Right cardiac atrium (tissue), 5 donors: ENCODE results near the gene SERINC5. TPM values are rescaled to one million over a fixed set of nuclear protein-coding genes. Genes with fewer than 3 reads are reported as not detected.

Source experiments
- ATAC-seq, 2 donors: fragments of 200-7000 bp; cut with Tn5 transposase; one replicate each; pipeline versions ENCODE4 v1.8.0 to v1.9.1; 2020; ENCODE audit warnings: moderate library complexity in 2 of 2, mild to moderate bottlenecking in 1 of 2
- DNase-seq, 3 donors: peaks; one replicate each; pipeline ENCODE4 v3.0.0-alpha.2; 2020
- H3K27ac ChIP-seq: one replicate; pipeline ENCODE4 v1.5.1; 2013; ENCODE audit warnings: mild to moderate bottlenecking, low read length, control low read depth, moderate library complexity
- H3K27me3 ChIP-seq: one replicate; pipeline ENCODE4 v1.6.1; 2013; ENCODE audit not compliant: control insufficient read depth, insufficient read depth
- H3K4me1 ChIP-seq: one replicate; pipeline ENCODE4 v1.6.1; 2013; ENCODE audit warnings: low read length; ENCODE audit not compliant: control insufficient read depth, insufficient read depth
- H3K4me3 ChIP-seq: one replicate; pipeline ENCODE4 v1.5.1; 2013; ENCODE audit warnings: low read length, control low read depth
- H3K9me3 ChIP-seq: one replicate; pipeline ENCODE4 v1.6.1; 2013; ENCODE audit warnings: low read length; ENCODE audit not compliant: control insufficient read depth
- WGBS: extraction: QIAGEN DNeasy Blood & Tissue Kit; methylation state at CpG from one replicate; pipeline ENCODE4 v1.1.7; 2013; 5-methylcytosine and 5-hydroxymethylcytosine counted together
- intact Hi-C, 4 donors: fragments of 100-400 bp; cut with DNase I; formaldehyde crosslinking; loops; one replicate each; pipeline versions ENCODE4 v1.11.0 to v1.14.0; 2022 to 2023
- polyA plus RNA-seq: library from polyadenylated mRNA; stranded (reverse); fragments of 200-250 nt; gene quantifications from one replicate; pipeline ENCODE4 v1.2.3, GENCODE V29; 2013
- total RNA-seq, 4 donors: library from RNA; stranded (reverse); fragmentation: NEBNext Ultra II Directional; extraction: Animal tissue kit (Norgen Biotek cat#: 25700); gene quantifications; one replicate each; pipeline ENCODE4 v1.2.1, GENCODE V29; 2021
- donor health status: healthy with polysubstance abuse.
- donor health status: DM: no; HTN: yes; CAD: no.
- donor health status: DM: no; HTN: no; CAD: no.
- donor health status: DM: no; HTN: yes; CAD: no; lungs with severe emphysema.
- donor health status: DM: yes; HTN: yes; CAD: no.

SERINC5 gene
- total and polyA plus RNA-seq, 5 donors = 3.5 to 13.4 (median 11.6) TPM

DNA sequence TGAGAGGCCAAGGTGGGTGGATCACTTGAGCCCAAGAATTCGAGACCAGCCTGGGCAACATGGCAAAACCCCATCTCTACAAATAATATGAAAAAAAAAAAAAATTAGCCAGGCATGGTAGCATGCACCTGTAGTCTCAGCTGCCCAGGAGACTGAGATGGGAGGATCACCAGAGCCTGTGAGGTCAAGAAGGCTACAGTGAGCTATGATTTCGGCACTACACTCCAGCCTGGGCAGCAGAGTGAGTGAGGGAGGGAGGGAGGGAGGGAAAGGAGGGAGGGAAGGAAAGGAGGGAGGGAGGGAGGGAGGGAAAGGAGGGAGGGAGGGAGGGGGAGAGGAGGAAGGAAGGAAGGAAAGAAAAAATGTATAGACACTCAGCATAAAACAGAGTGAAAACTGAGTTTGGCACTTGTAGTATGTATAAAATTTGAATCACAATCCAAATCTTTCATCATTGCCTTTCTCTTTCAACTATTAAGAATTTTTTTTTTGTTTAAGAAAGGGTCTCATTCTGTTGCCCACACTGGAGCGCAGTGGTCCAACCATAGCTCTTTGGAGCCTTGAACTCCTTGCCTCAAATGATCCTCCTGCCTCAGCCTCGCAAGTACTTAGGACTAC is 27.8 kb downstream of the SERINC5 start:
- intact Hi-C loops = no loop called here
- Histone ChIP-seq H3K4me3 (no peak overlapping the region), H3K27me3 (no peaks in the 10 kb centered on the region), H3K9me3 (no peaks in the 10 kb centered on the region), H3K4me1 (peaks cover 3% of the 10 kb centered on the region), H3K27ac (no peak overlapping the region)
- WGBS = 89% methylated on average over 4 of the region's 4 CpGs
- DNase-seq (no peak), ATAC-seq (no peak)

DNA sequence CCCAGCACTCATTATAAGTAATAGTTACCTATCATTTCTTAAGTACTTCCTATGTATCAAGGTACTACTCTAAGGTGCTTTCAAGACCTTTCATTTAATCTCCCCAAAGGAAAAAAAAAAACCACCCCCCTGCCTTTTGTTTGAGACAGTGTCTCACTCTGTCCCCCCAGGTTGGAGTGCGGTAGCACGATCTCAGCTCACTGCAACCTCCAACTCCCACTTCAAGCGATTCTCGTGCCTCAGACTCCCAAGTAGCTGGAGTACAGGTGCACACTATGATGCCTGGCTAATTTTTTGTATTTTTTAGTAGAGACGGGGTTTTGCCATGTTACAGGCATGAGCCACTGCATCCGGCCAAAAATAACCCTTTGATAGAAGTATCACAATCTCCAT is 29.9 kb downstream of the SERINC5 start:
- WGBS = 86% methylated on average over 6 of the region's 6 CpGs
- H3K27ac ChIP-seq = no peak overlapping the region
- no peaks in the 10 kb centered on the region for H3K9me3 ChIP-seq
- no peak for ATAC-seq
- no peak for DNase-seq
- H3K27me3 ChIP-seq = no peaks in the 10 kb centered on the region
- H3K4me3 ChIP-seq = no peak overlapping the region
- peaks cover 3% of the 10 kb centered on the region for H3K4me1 ChIP-seq
- intact Hi-C loops = no loop called here

DNA sequence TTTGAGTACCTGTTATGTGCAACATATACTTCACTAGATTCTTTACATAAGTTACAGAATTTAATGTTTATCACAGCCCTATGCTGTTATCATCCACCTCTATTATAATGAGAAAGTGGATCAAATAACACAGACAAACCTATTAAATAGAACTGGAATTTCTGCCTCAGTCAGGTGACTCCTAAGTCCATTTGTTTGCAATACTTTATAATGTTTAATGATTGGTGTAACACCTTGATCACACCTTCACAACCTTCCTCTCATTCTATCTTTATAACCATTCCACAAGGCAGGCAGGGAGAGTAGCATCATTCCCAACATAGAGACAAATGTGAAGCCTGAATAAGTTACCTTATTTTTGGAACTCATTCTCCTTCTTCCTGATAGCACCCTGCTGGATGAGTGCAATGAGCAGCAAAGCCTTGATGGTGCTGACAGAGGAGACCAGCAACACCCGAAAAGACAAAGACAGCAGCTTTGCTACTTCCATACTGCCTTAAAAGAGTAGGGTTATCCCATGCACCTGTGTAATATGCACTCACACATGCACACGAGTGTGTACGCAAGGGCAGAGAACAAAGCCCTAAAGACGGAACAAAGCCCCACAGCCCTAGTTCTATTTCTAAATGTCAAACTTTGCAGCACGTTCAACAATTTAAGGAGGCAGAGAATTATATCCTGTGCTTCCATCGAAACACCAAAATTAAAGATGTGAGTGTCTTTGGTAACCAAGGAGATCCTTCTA is 30.5 kb downstream of the SERINC5 start:
- Histone ChIP-seq H3K27ac (no peak overlapping the region), H3K4me3 (no peak overlapping the region), H3K9me3 (no peaks in the 10 kb centered on the region), H3K4me1 (peaks cover 3% of the 10 kb centered on the region), H3K27me3 (no peaks in the 10 kb centered on the region)
- intact Hi-C loops = no loop called here
- WGBS = 81% methylated on average over 6 of the region's 6 CpGs
- no peak for ATAC-seq
- DNase-seq = no peak

DNA sequence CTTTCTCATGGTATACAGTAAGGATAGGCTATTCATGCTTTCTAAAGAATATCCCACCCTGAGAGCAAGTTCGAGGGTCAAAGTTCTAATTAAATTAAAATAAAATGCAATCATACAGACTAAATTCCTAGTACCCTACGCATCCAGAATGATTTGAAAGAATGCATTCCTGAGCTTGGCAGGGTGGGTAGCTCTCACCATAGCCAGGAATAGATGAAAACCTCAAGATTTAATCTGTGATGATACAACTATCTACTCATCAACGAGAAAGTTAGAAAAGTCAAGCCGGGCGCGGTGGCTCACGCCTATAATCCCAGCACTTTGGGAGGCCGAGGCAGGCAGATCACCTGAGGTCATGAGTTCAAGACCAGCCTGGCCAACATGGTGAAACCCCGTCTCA is 32.3 kb downstream of the SERINC5 start:
- Histone ChIP-seq H3K4me3 (no peak overlapping the region), H3K4me1 (peaks cover 2% of the 10 kb centered on the region), H3K9me3 (no peaks in the 10 kb centered on the region), H3K27me3 (no peaks in the 10 kb centered on the region), H3K27ac (no peak overlapping the region)
- ATAC-seq = no peak
- intact Hi-C loops = no loop called here
- WGBS = 96% methylated on average over 9 of the region's 9 CpGs
- DNase-seq = no peak

DNA sequence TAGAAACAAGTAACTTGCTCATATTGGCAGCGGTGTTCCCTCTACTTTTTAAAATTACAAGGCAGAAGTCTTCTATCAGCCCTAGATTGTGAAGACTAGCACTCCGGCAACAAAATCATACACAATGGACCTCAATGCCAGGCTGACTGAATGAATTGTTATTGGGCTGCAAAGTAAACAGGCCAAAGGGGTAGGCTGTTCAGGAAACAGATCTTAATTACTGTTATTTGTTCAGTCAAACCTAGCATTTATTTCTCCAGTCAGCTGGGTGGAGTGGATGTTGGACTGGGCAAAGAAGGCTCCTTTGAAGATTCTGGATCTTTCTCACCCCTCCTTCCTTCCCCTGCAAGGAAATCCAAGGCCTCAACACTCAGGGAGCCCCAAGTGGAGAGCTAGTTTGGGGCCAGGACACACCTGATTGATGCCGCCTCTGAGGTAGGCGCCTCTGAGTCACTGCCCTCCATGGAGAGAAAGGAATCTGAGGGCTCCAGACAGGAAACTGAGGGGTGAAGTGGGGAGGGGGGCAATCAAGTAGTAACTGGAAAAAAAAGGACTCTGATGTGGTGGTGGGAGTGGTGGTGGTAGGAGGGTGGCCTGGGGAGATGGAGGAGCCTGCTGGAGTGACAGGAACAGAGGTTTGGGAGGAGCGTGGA is 35.5 kb downstream of the SERINC5 start:
- H3K27ac ChIP-seq = no peak overlapping the region
- ATAC-seq = no peak
- intact Hi-C loops = no loop called here
- 94% methylated on average over 5 of the region's 5 CpGs for WGBS
- H3K4me3 ChIP-seq = no peak overlapping the region
- no peaks in the 10 kb centered on the region for H3K27me3 ChIP-seq
- H3K4me1 ChIP-seq = peaks cover 5% of the 10 kb centered on the region
- no peak for DNase-seq
- H3K9me3 ChIP-seq = no peaks in the 10 kb centered on the region

DNA sequence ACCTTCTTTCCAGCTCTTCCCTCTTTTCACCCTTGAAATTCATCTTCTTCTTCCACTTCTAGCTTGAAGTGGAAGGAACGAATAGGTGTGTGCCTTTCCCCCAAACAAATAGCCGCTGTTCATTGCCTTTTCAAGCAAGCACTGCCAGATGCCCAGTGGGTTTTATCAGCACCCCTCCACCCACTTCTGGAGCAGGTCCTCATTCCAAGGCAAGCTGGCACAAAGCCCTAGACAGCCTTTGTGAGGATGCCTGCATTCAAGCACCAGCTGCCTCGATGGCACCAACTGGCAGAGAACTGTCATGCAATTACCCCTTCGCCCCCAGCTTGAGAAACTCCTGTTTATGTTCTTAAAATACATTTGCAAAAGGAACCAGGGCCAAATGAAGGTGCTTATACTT is 36.5 kb downstream of the SERINC5 start:
- intact Hi-C loops = no loop called here
- Histone ChIP-seq H3K27ac (no peak overlapping the region), H3K9me3 (no peaks in the 10 kb centered on the region), H3K4me1 (peaks cover 5% of the 10 kb centered on the region), H3K27me3 (no peaks in the 10 kb centered on the region), H3K4me3 (no peak overlapping the region)
- peak in 1 of 3 donors; percentile 49 for DNase-seq
- ATAC-seq = no peak
- WGBS = 60% methylated on average over 4 of the region's 4 CpGs

DNA sequence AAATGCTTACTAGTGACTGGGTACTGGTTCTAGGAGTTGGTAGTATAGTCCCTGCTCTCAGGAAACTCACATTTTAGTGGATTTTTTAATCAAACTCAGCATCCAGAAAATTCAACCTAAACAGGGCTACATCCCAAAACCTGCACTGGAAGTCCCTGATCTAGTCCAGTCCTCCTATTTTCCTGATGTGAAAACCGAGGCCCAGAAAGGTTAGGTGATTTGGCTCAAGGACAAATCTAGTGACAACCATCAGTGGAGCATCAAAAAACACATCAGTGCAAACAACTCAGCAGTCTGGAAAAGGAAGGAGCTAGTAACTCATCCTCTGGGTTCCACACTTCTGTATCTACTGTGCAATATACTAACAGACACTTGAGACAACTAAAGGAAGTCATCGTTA is 38.2 kb downstream of the SERINC5 start:
- no peak for DNase-seq
- WGBS = 57% methylated on average over 2 of the region's 2 CpGs
- no peak for ATAC-seq
- Histone ChIP-seq H3K27ac (no peak overlapping the region), H3K27me3 (no peaks in the 10 kb centered on the region), H3K9me3 (no peaks in the 10 kb centered on the region), H3K4me3 (no peak overlapping the region), H3K4me1 (peaks cover 9% of the 10 kb centered on the region)
- intact Hi-C loops = no loop called here

DNA sequence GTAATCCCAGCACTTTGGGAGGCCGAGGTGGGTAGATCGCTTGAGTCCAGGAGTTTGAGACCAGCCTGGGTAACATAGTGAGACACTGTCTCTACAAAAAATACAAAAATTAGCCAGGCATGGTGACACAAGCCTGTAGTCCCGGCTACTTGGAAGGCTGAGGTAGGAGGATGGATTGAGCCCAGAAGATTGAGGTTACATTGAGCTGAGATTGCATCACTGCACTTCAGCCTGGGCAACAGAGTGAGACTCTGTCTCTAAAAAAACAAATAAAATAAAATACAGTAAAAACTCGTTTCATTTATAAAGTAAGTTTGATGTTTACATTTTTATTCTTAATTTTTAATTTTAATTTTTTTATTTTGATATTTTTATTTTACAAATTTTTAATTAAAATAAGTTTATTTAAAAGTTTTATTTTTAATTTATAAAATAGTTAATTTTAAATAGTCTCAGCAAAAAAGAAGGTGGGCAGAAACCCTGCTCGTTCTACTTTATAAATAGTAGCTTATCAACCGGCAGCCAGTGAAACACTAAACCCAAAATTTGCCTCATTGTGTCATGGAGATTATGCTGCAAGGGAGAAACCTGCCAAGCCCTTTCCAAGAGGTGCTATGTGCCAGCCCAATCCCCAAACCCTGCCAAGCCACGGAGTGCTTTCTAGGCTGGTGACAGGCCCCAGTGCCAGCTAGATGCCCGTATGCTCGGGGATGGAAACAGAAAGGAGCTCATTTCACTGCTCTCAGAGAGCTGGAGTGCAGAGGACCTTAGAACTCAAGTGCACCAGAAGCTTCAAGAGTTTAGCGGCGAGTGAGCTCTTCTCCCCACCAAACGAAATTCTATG is 38.9 kb downstream of the SERINC5 start:
- Histone ChIP-seq H3K27me3 (no peaks in the 10 kb centered on the region), H3K9me3 (no peaks in the 10 kb centered on the region), H3K27ac (no peak overlapping the region), H3K4me3 (no peak overlapping the region), H3K4me1 (peaks cover 9% of the 10 kb centered on the region)
- ATAC-seq (peak; percentile 90 to 94), DNase-seq (peak; percentile 75 to 89 (median 82))
- intact Hi-C loops = no loop called here
- 50% methylated on average over 12 of the region's 12 CpGs for WGBS

DNA sequence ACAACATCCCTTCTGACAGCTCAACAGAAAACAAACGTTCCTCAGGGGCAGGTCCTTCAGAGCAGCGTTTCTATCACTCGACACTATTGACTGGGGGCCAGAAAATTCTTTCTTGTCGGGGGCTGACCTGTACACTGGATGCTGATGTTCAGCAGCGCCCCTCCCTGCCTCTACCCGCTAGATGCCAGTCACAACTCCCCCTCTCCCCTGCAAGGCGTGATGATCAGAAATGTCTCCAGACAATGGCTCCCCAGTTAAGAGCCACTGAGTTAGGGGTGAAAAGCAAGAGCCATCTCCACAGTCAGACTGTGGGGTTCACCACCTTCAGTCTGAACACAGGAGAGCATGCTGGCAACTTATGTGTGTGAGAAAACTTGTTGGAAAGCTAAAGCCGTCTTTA is 39.8 kb downstream of the SERINC5 start:
- Histone ChIP-seq H3K4me1 (peaks cover 9% of the 10 kb centered on the region), H3K9me3 (no peaks in the 10 kb centered on the region), H3K4me3 (no peak overlapping the region), H3K27ac (peak overlapping the region; percentile 1), H3K27me3 (no peaks in the 10 kb centered on the region)
- 53% methylated on average over 8 of the region's 8 CpGs for WGBS
- peak in 1 of 2 donors; percentile 5 for ATAC-seq
- no peak for DNase-seq
- intact Hi-C loops = no loop called here

DNA sequence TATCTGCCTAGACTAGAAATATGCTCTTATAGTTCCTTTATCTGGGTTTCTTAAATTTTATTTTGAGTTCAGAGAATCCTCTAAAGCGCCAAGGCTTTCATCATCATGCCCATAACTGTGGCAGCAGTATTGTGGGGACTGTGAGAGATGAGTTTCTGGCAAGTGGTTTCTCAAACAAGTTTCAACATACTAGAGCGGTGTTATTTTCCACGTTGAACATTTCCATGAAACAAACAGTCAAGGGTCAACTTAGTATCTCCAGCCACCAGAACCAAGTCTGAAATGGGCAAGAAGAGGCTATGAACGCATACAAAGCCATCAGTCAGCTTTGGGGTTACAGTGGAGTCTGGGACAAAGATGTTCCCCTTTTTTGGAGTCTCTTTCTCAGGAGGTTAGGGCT is 40.3 kb downstream of the SERINC5 start:
- DNase-seq = no peak
- no peaks in the 10 kb centered on the region for H3K9me3 ChIP-seq
- WGBS = 59% methylated on average over 4 of the region's 4 CpGs
- no peaks in the 10 kb centered on the region for H3K27me3 ChIP-seq
- no peak overlapping the region for H3K4me3 ChIP-seq
- intact Hi-C loops = no loop called here
- H3K4me1 ChIP-seq = peaks cover 9% of the 10 kb centered on the region
- ATAC-seq = no peak
- no peak overlapping the region for H3K27ac ChIP-seq

DNA sequence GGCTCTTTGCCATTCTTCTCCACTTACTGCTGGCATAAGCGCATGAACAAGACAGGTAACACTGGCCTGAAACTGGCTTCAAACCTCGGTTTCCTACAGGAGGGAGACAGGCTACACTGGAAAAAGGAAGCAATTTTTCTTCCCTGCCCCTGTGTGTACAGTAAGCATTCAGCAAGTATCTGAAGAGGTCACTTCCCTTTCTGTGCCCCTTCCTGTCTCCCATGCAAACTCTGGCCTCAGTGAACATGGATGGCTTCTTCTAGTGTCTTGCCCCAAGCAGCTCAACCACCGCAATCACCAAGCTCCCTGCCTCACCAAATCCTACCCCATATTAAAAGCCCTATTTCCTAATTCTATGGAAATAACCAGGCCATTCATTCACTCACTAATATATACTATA is 42.4 kb downstream of the SERINC5 start:
- Histone ChIP-seq H3K9me3 (no peaks in the 10 kb centered on the region), H3K4me1 (peaks cover 8% of the 10 kb centered on the region), H3K27me3 (no peaks in the 10 kb centered on the region), H3K4me3 (no peak overlapping the region), H3K27ac (no peak overlapping the region)
- WGBS = 76% methylated on average over 3 of the region's 3 CpGs
- intact Hi-C loops = no loop called here
- ATAC-seq = no peak
- DNase-seq = no peak
